ENCODE data around the gene PGF.

PGF gene

GRCh38 chr14:74973905-74974363 lies 18.5 kb upstream of the PGF start:
- no peak for DNase-seq (ENCODE audit: low read depth)
- no peak for TF ChIP-seq CTCF (conservative IDR thresholded peaks at IDR 0.05; ENCODE audit: control insufficient read depth, insufficient read depth, low read depth, low read length)
- H3K4me3 ChIP-seq (ENCODE audit: control insufficient read depth, low read depth, low read length): no peak overlapping the region

GRCh38 chr14:74973003-74973653 lies 17.7 kb upstream of the PGF start:
- H3K4me3 ChIP-seq (ENCODE audit: control insufficient read depth, low read depth, low read length): no peak overlapping the region
- TF ChIP-seq CTCF (conservative IDR thresholded peaks at IDR 0.05; ENCODE audit: control insufficient read depth, insufficient read depth, low read depth, low read length): no peak
- peak; percentile 14 for DNase-seq (ENCODE audit: low read depth)

- no peak overlapping the region for H3K4me3 ChIP-seq (ENCODE audit: control insufficient read depth, low read depth, low read length)
- no peak for DNase-seq (ENCODE audit: low read depth)
- TF ChIP-seq CTCF (conservative IDR thresholded peaks at IDR 0.05; ENCODE audit: control insufficient read depth, insufficient read depth, low read depth, low read length): no peak
Observed at GRCh38 chr14:74968811-74969210, 13.4 kb upstream of the PGF start.

- peak; percentile 82 for DNase-seq (ENCODE audit: low read depth)
- TF ChIP-seq CTCF (conservative IDR thresholded peaks at IDR 0.05; ENCODE audit: control insufficient read depth, insufficient read depth, low read depth, low read length): no peak
- H3K4me3 ChIP-seq (ENCODE audit: control insufficient read depth, low read depth, low read length): no peak overlapping the region
Observed at GRCh38 chr14:74965486-74966153, 10.2 kb upstream of the PGF start.

- H3K4me3 ChIP-seq (ENCODE audit: control insufficient read depth, low read depth, low read length): no peak overlapping the region
- TF ChIP-seq CTCF (conservative IDR thresholded peaks at IDR 0.05; ENCODE audit: control insufficient read depth, insufficient read depth, low read depth, low read length): no peak
- DNase-seq (ENCODE audit: low read depth): peak; percentile 73
Observed at GRCh38 chr14:74964787-74965485, 9.5 kb upstream of the PGF start.

- TF ChIP-seq CTCF (conservative IDR thresholded peaks at IDR 0.05; ENCODE audit: control insufficient read depth, insufficient read depth, low read depth, low read length): no peak
- no peak overlapping the region for H3K4me3 ChIP-seq (ENCODE audit: control insufficient read depth, low read depth, low read length)
- peak; percentile 62 for DNase-seq (ENCODE audit: low read depth)
Observed at GRCh38 chr14:74963705-74964271, 8.4 kb upstream of the PGF start.
